HG03064 (cell line): ENCODE results near the gene MPV17L2.
A peak's percentile ranks its signal among the peaks of the same experiment; 100 is the strongest.

Experiments used
- ATAC-seq: cut with Tn5 transposase; IDR thresholded peaks from one replicate; pipeline ENCODE4 v1.9.1; 2021; ENCODE audit warnings: low read depth; ENCODE audit not compliant: unreplicated experiment

MPV17L2 gene

GRCh38 chr19:18160493-18160970, 32.5 kb upstream of the MPV17L2 start:
- no peak for ATAC-seq

- ATAC-seq, result peak; percentile 66
Measured at GRCh38 chr19:18160971-18161635, 31.9 kb upstream of the MPV17L2 start.

- no peak for ATAC-seq
Measured at GRCh38 chr19:18161636-18162002, 31.4 kb upstream of the MPV17L2 start.

- no peak for ATAC-seq
Measured at GRCh38 chr19:18164072-18164471, 28.9 kb upstream of the MPV17L2 start.

- no peak for ATAC-seq
Measured at GRCh38 chr19:18165794-18166544, 27.0 kb upstream of the MPV17L2 start.

DNA sequence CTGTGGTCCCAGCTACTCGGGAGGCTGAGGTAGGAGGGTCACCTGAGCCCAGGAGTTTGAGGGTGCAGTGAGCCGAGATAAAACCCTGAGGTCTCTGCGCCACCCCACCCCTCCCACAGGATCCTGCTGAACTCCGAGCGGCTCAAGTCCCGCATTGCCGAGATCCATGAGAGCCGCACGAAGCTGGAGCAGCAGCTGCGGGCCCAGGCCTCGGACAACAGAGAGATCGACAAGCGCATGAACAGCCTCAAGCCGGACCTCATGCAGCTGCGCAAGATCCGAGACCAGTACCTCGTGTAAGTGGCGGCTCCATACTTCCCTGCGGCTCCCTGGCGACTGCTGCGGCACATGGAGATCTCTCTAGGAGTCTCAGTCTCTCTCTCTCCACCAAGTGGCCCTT, 26.0 kb upstream of the MPV17L2 start:
- ATAC-seq, result no peak

GRCh38 chr19:18167975-18168645, 24.9 kb upstream of the MPV17L2 start:
- no peak for ATAC-seq

GRCh38 chr19:18168673-18169381, 24.2 kb upstream of the MPV17L2 start:
- ATAC-seq, result no peak

DNA sequence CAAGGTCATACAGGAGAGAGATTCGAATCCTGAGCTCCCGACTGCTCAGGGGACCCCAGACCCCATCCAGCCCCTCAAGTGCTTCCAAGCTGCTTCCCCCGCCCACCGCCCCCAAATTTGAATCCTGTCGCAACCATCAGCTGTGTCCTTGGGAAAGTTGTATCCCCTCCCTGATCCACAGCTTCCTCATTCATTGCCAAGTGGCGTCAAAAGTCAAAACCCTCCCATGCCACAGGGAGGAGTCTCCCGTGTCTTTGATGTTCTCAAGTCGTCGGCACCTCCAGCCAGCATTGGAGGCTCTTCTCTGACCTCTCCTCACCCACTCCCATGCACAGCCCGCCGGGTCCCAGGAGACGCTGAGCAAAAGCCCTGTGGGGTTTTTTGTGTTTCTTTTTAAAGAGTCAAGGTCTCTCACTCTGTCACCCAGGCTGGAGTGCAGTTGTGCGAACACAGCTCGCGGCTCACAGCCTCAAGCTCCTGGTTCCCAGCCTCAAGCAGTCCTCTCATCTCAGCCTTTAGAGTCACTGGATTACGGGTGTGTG, 22.2 kb upstream of the MPV17L2 start:
- ATAC-seq, result no peak

DNA sequence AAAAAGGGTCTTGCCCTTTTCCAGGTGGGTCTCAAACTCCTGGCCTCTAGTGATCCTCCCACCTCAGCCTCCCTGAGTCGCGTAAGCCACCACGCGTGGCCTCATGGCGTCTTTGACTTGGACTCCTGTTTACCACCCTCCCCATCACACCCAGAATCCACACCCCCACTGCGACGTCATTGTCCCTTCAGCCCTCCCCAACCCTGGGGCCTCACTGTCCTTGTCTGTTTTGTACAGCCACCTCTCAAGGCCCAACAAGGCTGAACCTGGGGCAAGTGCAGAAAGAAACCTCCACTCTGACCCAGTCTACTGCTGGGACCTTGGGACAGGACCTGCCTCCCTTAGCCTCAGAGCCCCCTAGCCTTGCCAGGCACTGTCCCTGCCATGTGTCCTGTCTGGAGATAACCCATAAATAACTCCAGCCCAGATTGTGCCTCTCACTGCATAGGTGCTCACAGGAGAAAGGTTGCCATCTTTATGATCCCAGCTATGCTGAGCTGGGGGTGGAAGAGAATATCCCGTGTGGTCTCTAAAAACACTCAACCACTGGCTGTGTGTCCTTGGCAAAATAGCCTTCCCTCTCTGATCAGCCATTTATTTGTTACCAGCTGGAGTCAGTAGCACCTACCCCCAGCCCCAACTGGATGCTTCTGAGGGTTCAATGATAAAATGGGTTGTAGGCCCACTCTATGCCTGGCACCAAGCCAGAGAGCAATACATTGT, 21.3 kb upstream of the MPV17L2 start:
- ATAC-seq, result no peak

DNA sequence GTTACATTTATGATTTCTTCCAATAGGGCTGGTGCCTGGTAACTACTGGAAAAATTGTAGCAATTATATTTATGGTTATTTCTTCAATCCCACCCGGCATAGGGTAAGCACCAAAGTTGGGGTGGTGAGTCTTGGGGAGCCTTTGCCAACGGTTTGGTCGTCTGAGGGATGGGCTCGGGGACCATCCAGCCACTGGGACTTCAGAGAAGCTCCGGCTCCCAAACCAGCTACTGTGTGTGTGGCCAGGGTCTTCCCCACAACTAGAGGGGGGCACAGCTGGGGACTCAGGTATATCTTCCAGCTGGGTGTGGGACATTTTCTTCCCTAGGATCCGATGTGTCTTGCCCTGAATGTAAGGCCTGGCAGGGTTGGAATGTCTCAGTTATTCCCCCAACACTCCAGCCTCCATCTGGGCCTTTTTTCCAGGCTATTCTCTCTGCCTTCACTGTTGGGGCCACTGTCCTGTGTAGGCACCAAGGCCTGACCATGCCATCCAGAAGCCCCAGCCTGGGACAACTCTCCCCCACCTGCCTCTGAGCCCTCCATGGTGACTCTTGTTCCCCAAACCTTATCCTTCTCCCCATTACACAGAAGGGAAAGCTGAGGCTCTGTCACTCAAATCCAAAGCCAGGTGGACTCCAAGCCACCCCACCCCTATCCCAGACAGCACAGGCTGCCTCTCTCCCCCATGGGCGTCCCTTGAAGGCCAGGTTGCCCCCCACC, 20.5 kb upstream of the MPV17L2 start:
- no peak for ATAC-seq

DNA sequence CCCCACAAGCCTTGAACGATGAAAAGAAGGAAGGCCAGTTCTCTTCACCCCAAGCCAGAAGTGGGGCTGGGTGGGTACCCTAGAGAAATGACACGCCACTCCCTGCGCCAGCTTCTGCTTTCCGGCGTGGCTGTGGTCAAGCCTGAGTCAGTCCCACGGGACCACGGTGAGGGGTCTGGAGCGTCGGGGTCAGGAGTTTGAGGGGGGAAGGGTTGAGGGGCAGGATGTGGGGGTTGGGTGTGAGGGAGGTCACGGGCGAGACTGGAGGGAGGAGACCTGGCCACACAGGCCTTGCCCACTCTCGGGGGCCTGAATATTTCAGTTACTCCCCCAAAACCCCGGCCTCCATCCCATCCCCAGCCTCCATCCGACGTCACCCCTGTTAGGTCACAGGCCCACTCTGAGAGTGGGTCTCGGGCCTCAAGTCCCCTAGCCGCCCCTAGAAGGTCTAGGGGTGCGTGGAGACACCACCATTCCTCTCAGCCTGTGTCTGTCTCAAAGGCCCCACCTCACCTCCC, 19.9 kb upstream of the MPV17L2 start:
- ATAC-seq, result peak; percentile 6

- peak; percentile 40 for ATAC-seq
Measured at GRCh38 chr19:18173572-18174288, 19.3 kb upstream of the MPV17L2 start, which contains the start of gene IFI30. TSS of gene IFI30 (plus strand) at chr19:18173813. CDS start at chr19:18173842, 29 bp downstream.

GRCh38 chr19:18174983-18175382, 18.0 kb upstream of the MPV17L2 start:
- ATAC-seq, result no peak

DNA sequence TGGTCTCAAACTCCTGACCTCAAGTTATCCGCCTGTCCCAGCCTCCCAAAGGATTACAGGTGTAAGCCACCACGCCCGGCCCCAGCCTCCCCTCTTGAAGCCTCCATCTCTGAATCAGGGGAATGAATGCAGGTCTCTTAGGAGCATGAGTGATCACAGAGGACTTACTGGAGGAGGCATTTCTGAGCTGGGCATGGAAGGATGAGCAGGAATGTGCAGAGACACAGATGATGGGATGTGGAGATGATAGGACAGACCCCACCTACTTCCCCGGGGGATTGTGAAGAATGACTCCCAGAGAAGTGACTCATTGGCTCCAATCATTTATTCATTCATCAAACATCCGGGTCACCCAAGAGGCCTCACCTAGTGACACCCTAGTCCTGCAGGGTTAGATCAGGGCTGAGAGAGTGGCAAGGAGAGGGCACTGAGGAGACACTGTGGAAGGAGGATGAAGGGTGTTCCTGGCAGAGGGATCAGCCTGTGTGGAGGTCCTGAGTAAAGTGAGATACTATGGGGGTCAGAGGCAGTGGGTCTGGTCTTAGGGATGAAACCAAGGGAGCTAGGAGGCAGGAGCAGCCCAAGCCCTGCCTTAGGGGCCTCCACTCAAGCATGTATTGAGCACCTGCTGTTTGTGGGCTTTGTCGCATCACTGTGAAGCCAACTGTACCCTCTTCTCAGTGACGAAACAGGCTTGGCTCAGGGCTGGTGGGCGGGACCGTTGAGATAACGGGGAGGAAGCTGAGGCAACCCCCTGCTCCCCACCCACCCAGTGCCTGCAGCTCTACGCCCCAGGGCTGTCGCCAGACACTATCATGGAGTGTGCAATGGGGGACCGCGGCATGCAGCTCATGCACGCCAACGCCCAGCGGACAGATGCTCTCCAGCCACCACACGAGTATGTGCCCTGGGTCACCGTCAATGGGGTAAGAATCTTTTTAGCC, 16.4 kb upstream of the MPV17L2 start:
- ATAC-seq, result no peak

DNA sequence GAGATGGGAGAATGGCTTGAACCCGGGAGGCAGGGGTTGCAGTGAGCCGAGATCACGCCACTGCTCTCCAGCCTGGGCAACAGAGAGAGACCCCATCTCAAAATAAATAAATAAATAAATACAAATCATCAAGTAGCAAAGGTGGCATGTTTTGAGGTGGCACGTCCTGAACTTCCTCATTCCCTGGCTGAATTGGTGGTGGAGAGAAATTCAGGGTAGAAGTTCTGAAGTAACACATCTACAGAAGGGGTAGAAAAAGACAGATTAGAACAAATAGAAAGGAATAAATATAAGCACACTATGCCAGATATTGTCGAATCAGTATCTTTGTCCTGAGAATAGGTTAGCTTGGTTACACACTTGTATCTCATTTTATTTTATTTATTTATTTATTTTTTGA, 13.1 kb upstream of the MPV17L2 start:
- ATAC-seq, result no peak

GRCh38 chr19:18183529-18183928, 9.5 kb upstream of the MPV17L2 start:
- ATAC-seq, result no peak
